H9 (cell line): ENCODE results near the gene IRX4. TPM values are rescaled to one million over a fixed set of nuclear protein-coding genes. Genes with fewer than 3 reads are reported as not detected.

ENCODE experiments used
- DNase-seq: peaks from one replicate; pipeline ENCODE4 v3.0.0-alpha.2; 2017
- H2AFZ ChIP-seq: one replicate; pipeline ENCODE4 v1.6.1; 2013; ENCODE audit warnings: mild to moderate bottlenecking, low read length, control low read depth, moderate library complexity
- H2AK5ac ChIP-seq: 2 replicates; pipeline ENCODE4 v1.6.1; 2013; ENCODE audit warnings: low read length, control low read depth, mixed read lengths; ENCODE audit not compliant: insufficient read length
- H2BK120ac ChIP-seq: one replicate; pipeline ENCODE4 v1.6.1; 2013; ENCODE audit warnings: low read depth, mild to moderate bottlenecking, low read length, control low read depth, inconsistent platforms; ENCODE audit not compliant: poor library complexity, severe bottlenecking
- H2BK12ac ChIP-seq: 2 replicates; pipeline ENCODE4 v1.6.1; 2013; ENCODE audit warnings: low read length, control low read depth, mixed read lengths, low read depth; ENCODE audit not compliant: insufficient read length
- H2BK15ac ChIP-seq: 2 replicates; pipeline ENCODE4 v1.6.1; 2013; ENCODE audit warnings: low read depth, low read length, control low read depth
- H2BK20ac ChIP-seq: one replicate; pipeline ENCODE4 v1.6.1; 2013; ENCODE audit warnings: low read depth, mild to moderate bottlenecking, low read length, control low read depth, inconsistent platforms; ENCODE audit not compliant: poor library complexity, severe bottlenecking
- H2BK5ac ChIP-seq: 2 replicates; pipeline ENCODE4 v1.6.1; 2013; ENCODE audit warnings: low read length, control low read depth, mixed read lengths; ENCODE audit not compliant: insufficient read length
- H3K14ac ChIP-seq: 2 replicates; pipeline ENCODE4 v1.6.1; 2013; ENCODE audit warnings: low read length, control low read depth; ENCODE audit not compliant: insufficient read depth
- H3K18ac ChIP-seq: 2 replicates; pipeline ENCODE4 v1.6.1; 2013; ENCODE audit warnings: low read depth, mild to moderate bottlenecking, mixed read lengths, low read length, control low read depth; ENCODE audit not compliant: insufficient read length
- H3K23ac ChIP-seq: 2 replicates; pipeline ENCODE4 v1.6.1; 2013; ENCODE audit warnings: low read length, control low read depth, mixed read lengths, low read depth; ENCODE audit not compliant: insufficient read length
- H3K23me2 ChIP-seq: 2 replicates; pipeline ENCODE4 v1.6.1; 2013; ENCODE audit warnings: low read depth, mild to moderate bottlenecking, mixed read lengths, low read length, control low read depth; ENCODE audit not compliant: insufficient read length, poor library complexity, severe bottlenecking
- H3K27ac ChIP-seq: 2 replicates; pipeline ENCODE4 v1.5.1; 2013; ENCODE audit warnings: low read length, control low read depth, mixed read lengths, low read depth; ENCODE audit not compliant: insufficient read length
- H3K27me3 ChIP-seq: 2 replicates; pipeline ENCODE4 v1.6.1; 2013; ENCODE audit warnings: low read length, control low read depth, inconsistent platforms; ENCODE audit not compliant: insufficient read depth
- H3K4ac ChIP-seq: 2 replicates; pipeline ENCODE4 v1.6.1; 2013; ENCODE audit warnings: low read depth, mild to moderate bottlenecking, control low read depth, inconsistent platforms, low read length, moderate library complexity
- H3K4me1 ChIP-seq: 2 replicates; pipeline ENCODE4 v1.6.1; 2013; ENCODE audit warnings: low read length, control low read depth, inconsistent platforms; ENCODE audit not compliant: insufficient read depth
- H3K4me2 ChIP-seq: 2 replicates; pipeline ENCODE4 v1.6.1; 2013; ENCODE audit warnings: low read length, control low read depth, mixed read lengths; ENCODE audit not compliant: insufficient read length, insufficient read depth
- H3K56ac ChIP-seq: 2 replicates; pipeline ENCODE4 v1.6.1; 2013; ENCODE audit warnings: low read depth, mild to moderate bottlenecking, mixed read lengths, low read length, control low read depth; ENCODE audit not compliant: insufficient read length
- H3K79me1 ChIP-seq: 2 replicates; pipeline ENCODE4 v1.6.1; 2013; ENCODE audit warnings: low read depth, mild to moderate bottlenecking, moderate library complexity, low read length, control low read depth, inconsistent platforms; ENCODE audit not compliant: insufficient read depth, poor library complexity, severe bottlenecking
- H3K79me2 ChIP-seq: 2 replicates; pipeline ENCODE4 v1.6.1; 2013; ENCODE audit warnings: low read length, control low read depth, inconsistent platforms; ENCODE audit not compliant: insufficient read depth
- H3K9ac ChIP-seq: 2 replicates; pipeline ENCODE4 v1.6.1; 2013; ENCODE audit warnings: low read length, control low read depth, mixed read lengths; ENCODE audit not compliant: insufficient read length; ENCODE audit errors: extremely low read depth
- H3K9me3 ChIP-seq: one replicate; pipeline ENCODE4 v1.6.1; 2013; ENCODE audit warnings: low read depth, low read length, inconsistent platforms; ENCODE audit not compliant: control insufficient read depth
- H3T11ph ChIP-seq: one replicate; pipeline ENCODE4 v1.6.1; 2013; ENCODE audit warnings: mild to moderate bottlenecking, low read length, control low read depth, inconsistent platforms
- H4K20me1 ChIP-seq: one replicate; pipeline ENCODE4 v1.6.1; 2013; ENCODE audit not compliant: control insufficient read depth, insufficient read length, insufficient read depth
- H4K5ac ChIP-seq: 2 replicates; pipeline ENCODE4 v1.6.1; 2013; ENCODE audit warnings: low read depth, mild to moderate bottlenecking, mixed read lengths, low read length, control low read depth; ENCODE audit not compliant: insufficient read length
- H4K8ac ChIP-seq: replicated peaks from 2 replicates; pipeline ENCODE4 v1.6.1; 2013; ENCODE audit warnings: low read length, control low read depth, mixed read lengths, low read depth; ENCODE audit not compliant: insufficient read length
- H4K91ac ChIP-seq: 2 replicates; pipeline ENCODE4 v1.6.1; 2013; ENCODE audit warnings: low read depth, mild to moderate bottlenecking, moderate library complexity, mixed read lengths, low read length, control low read depth; ENCODE audit not compliant: insufficient read length
- H3K27ac Mint-ChIP-seq, 3 experiments: 2 replicates in 2 of 3; 3 replicates in 1 of 3; pipeline ENCODE4 v1.8.0; 2020 to 2021; ENCODE audit warnings: mixed read lengths in 3 of 3, mild to moderate bottlenecking in 1 of 3, moderate library complexity in 1 of 3
- H3K27me3 Mint-ChIP-seq: 2 replicates; pipeline ENCODE4 v1.8.0; 2021; ENCODE audit warnings: low read depth, mild to moderate bottlenecking, moderate library complexity, mixed read lengths
- H3K36me3 Mint-ChIP-seq, 3 experiments: 2 replicates in 2 of 3; 3 replicates in 1 of 3; pipeline ENCODE4 v1.8.0; 2020 to 2021; ENCODE audit warnings: low read depth in 3 of 3, mixed read lengths in 3 of 3; ENCODE audit not compliant: insufficient read depth in 1 of 3
- H3K4me1 Mint-ChIP-seq, 2 experiments: 2 replicates each; pipeline ENCODE4 v1.8.0; 2020; ENCODE audit warnings: mixed read lengths in 2 of 2
- H3K4me3 Mint-ChIP-seq, 2 experiments: 2 replicates in 1 of 2; 3 replicates in 1 of 2; pipeline ENCODE4 v1.8.0; 2020 to 2021; ENCODE audit warnings: mild to moderate bottlenecking in 2 of 2, mixed read lengths in 2 of 2, moderate library complexity in 1 of 2
- H3K9me3 Mint-ChIP-seq, 2 experiments: 2 replicates in 1 of 2; 3 replicates in 1 of 2; pipeline ENCODE4 v1.8.0; 2020; ENCODE audit warnings: mild to moderate bottlenecking in 2 of 2, mixed read lengths in 2 of 2, moderate library complexity in 1 of 2
- CTCF ChIP-seq: fragments of 200-600 bp; sonication (generic); conservative IDR thresholded peaks from 3 replicates; pipeline ENCODE4 v1.8.0; 2021; ENCODE audit warnings: antibody characterized with exemption, mild to moderate bottlenecking
- WGBS: extraction: QIAGEN DNeasy Blood & Tissue Kit; methylation state at CpG from one replicate; pipeline ENCODE4 v1.1.7; 2013; ENCODE audit warnings: missing lambda C conversion rate, low lambda C conversion rate, mixed read lengths; ENCODE audit not compliant: insufficient read length; ENCODE audit errors: extremely low coverage; 5-methylcytosine and 5-hydroxymethylcytosine counted together
- total RNA-seq: library from RNA; stranded (reverse); gene quantifications from 2 replicates; pipeline ENCODE4 v1.2.1, GENCODE V29; 2021

The IRX4 gene
- total RNA-seq, 1 experiment from 2014 or later, result 3.2 TPM

- no CpG with 5 or more reads among the region's 31 CpGs for WGBS
- H3K79me1 ChIP-seq, result no peaks in the 10 kb centered on the region
- no peak overlapping the region for H2AFZ ChIP-seq
- no peaks in the 10 kb centered on the region for H3K79me2 ChIP-seq
- no peak overlapping the region for H4K91ac ChIP-seq
- no peak overlapping the region for H2AK5ac ChIP-seq
- H3K27ac ChIP-seq, result no peak overlapping the region
- Mint-ChIP-seq H3K4me3 (no peak overlapping the region), H3K4me1 (no peaks in the 10 kb centered on the region), H3K36me3 (no peaks in the 10 kb centered on the region), H3K27me3 (no peaks in the 10 kb centered on the region; the same call in none of the 2 replicates), H3K9me3 (peaks cover 2 to 4% of the 10 kb centered on the region in 2 experiments; a peak in 3 of 5 replicates), H3K27ac (no peak overlapping the region)
- H4K5ac ChIP-seq, result no peak overlapping the region
- no peak overlapping the region for H2BK12ac ChIP-seq
- DNase-seq, result no peak
- no peak overlapping the region for H2BK15ac ChIP-seq
- H3K18ac ChIP-seq, result no peak overlapping the region
- H2BK120ac ChIP-seq, result no peak overlapping the region
- H4K20me1 ChIP-seq, result peaks cover 2% of the 10 kb centered on the region
- no peaks in the 10 kb centered on the region for H3K4me1 ChIP-seq
- no peak overlapping the region for H2BK20ac ChIP-seq
- no peak overlapping the region for H3K14ac ChIP-seq
- TF ChIP-seq CTCF, result no peak
- no peak overlapping the region for H3K23ac ChIP-seq
- H2BK5ac ChIP-seq, result no peak overlapping the region
- H3K4me2 ChIP-seq, result no peak overlapping the region
- H3K27me3 ChIP-seq, result no peaks in the 10 kb centered on the region
- H3K4ac ChIP-seq, result no peak overlapping the region
- no peak overlapping the region for H3T11ph ChIP-seq
- no peaks in the 10 kb centered on the region for H3K23me2 ChIP-seq
- no peak overlapping the region for H3K9ac ChIP-seq
- H3K56ac ChIP-seq, result no peak overlapping the region
- H4K8ac ChIP-seq, result no peak overlapping the region
- H3K9me3 ChIP-seq, result no peaks in the 10 kb centered on the region
These were observed 27.5 kb upstream of the IRX4 start for GRCh38 chr5:1910081-1910760.
